Astrocyte (in vitro differentiated cells and primary cell): ENCODE measurements around the gene TBPL1. TPM values are rescaled to one million over a fixed set of nuclear protein-coding genes. Genes with fewer than 3 reads are reported as not detected.
"Not testable (repeated sequence)": the region's sequence is repeated elsewhere in the genome, so short reads cannot be mapped to it uniquely, and the experiment has no call there.

Source experiments
- DNase-seq: peaks from one replicate; pipeline ENCODE4 v3.0.0-alpha.2; 2010; ENCODE audit warnings: low read depth
- FAIRE-seq: peaks from 2 replicates; lab custom pipeline; 2011; peaks lifted over from hg19 to GRCh38; lab: Jason Lieb, UNC
- H2AFZ ChIP-seq: 2 replicates; pipeline ENCODE4 v1.6.0; 2012; ENCODE audit warnings: low read depth, low read length, inconsistent platforms
- H3K27ac ChIP-seq: 2 replicates; pipeline ENCODE4 v1.5.1; 2011; ENCODE audit warnings: low read depth, low read length, inconsistent platforms
- H3K27me3 ChIP-seq: 2 replicates; pipeline ENCODE4 v1.6.0; 2011; ENCODE audit warnings: low read length, inconsistent platforms; ENCODE audit not compliant: insufficient read depth
- H3K36me3 ChIP-seq: 2 replicates; pipeline ENCODE4 v1.5.1; 2011; ENCODE audit warnings: low read length, inconsistent platforms; ENCODE audit not compliant: insufficient read depth
- H3K4me1 ChIP-seq: 2 replicates; pipeline ENCODE4 v1.5.1; 2011; ENCODE audit warnings: low read length, inconsistent platforms; ENCODE audit not compliant: insufficient read depth
- H3K4me2 ChIP-seq: 2 replicates; pipeline ENCODE4 v1.6.0; 2012; ENCODE audit warnings: low read length, inconsistent platforms
- H3K4me3 ChIP-seq: 2 replicates; pipeline ENCODE4 v1.5.1; 2011; ENCODE audit warnings: low read depth, mild to moderate bottlenecking, low read length, inconsistent platforms; ENCODE audit not compliant: insufficient read depth
- H3K79me2 ChIP-seq: 2 replicates; pipeline ENCODE4 v1.6.0; 2012; ENCODE audit warnings: mild to moderate bottlenecking, low read length, inconsistent platforms; ENCODE audit not compliant: insufficient read depth
- H3K9ac ChIP-seq: 2 replicates; pipeline ENCODE4 v1.6.0; 2012; ENCODE audit warnings: mild to moderate bottlenecking, low read length, inconsistent platforms
- H3K9me3 ChIP-seq: 2 replicates; pipeline ENCODE4 v1.5.1; 2012; ENCODE audit warnings: low read depth, mild to moderate bottlenecking, low read length, inconsistent platforms; ENCODE audit not compliant: insufficient read depth
- H4K20me1 ChIP-seq: 2 replicates; pipeline ENCODE4 v1.6.0; 2012; ENCODE audit warnings: low read length, inconsistent platforms; ENCODE audit not compliant: insufficient read depth
- H3K27ac Mint-ChIP-seq: one replicate; pipeline ENCODE4 v1.8.0; 2021; ENCODE audit warnings: mild to moderate bottlenecking, mixed read lengths; ENCODE audit not compliant: unreplicated experiment
- H3K27me3 Mint-ChIP-seq: one replicate; pipeline ENCODE4 v1.8.0; 2021; ENCODE audit warnings: low read depth, mixed read lengths; ENCODE audit not compliant: unreplicated experiment
- H3K36me3 Mint-ChIP-seq: one replicate; pipeline ENCODE4 v1.8.0; 2021; ENCODE audit warnings: low read depth, mixed read lengths; ENCODE audit not compliant: unreplicated experiment
- H3K4me1 Mint-ChIP-seq: one replicate; pipeline ENCODE4 v1.8.0; 2021; ENCODE audit warnings: low read depth, mixed read lengths; ENCODE audit not compliant: unreplicated experiment
- H3K4me3 Mint-ChIP-seq: one replicate; pipeline ENCODE4 v1.8.0; 2021; ENCODE audit warnings: mild to moderate bottlenecking, moderate library complexity, mixed read lengths; ENCODE audit not compliant: unreplicated experiment
- H3K9me3 Mint-ChIP-seq: one replicate; pipeline ENCODE4 v1.8.0; 2021; ENCODE audit warnings: mild to moderate bottlenecking, mixed read lengths; ENCODE audit not compliant: unreplicated experiment
- CTCF ChIP-seq: IDR thresholded peaks from 2 replicates; pipeline ENCODE4 v1.5.1; 2011; ENCODE audit warnings: low read depth, mild to moderate bottlenecking, inconsistent platforms, low read length, moderate library complexity; ENCODE audit not compliant: insufficient read depth
- EZH2 ChIP-seq: IDR thresholded peaks from 2 replicates; pipeline ENCODE4 v1.6.1; 2012; ENCODE audit warnings: mild to moderate bottlenecking, low read length, inconsistent platforms; ENCODE audit not compliant: insufficient read depth
- total RNA-seq: library from RNA; stranded (reverse); gene quantifications from 2 replicates; pipeline ENCODE4 v1.2.1, GENCODE V29; 2021

TBPL1 gene
- total RNA-seq, 1 donor from 2014 or later, result 54.0 TPM

DNA sequence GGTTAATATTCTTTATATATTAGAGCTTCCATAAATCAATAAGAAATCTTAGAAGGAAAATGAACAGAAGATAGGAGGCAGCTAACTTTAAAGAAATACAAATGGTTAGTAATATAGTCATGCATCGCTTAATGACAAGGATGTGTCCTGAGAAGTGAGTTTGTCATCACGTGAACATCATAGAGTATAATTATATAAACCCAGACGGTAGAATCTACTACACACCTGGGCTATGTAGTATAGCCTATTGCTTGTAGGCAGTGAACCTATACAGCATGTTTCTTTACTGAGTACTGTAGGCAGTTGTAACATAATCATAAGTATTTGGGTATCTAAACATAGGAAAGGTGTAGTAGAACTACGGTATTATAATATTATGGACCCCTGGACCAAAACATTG, 14.3 kb downstream of the TBPL1 start:
- FAIRE-seq, result peak; percentile 34
- Histone ChIP-seq H3K27ac (peak overlapping the region; percentile 57), H3K9ac (peak overlapping the region; percentile 21), H4K20me1 (peaks cover 13% of the 10 kb centered on the region), H3K36me3 (no peaks in the 10 kb centered on the region), H2AFZ (no peak overlapping the region), H3K4me3 (no peak overlapping the region), H3K79me2 (peaks cover 86% of the 10 kb centered on the region), H3K4me1 (peaks cover 5% of the 10 kb centered on the region), H3K9me3 (no peaks in the 10 kb centered on the region), H3K4me2 (peak overlapping the region; percentile 31), H3K27me3 (no peaks in the 10 kb centered on the region)
- Mint-ChIP-seq H3K27me3 (no peaks in the 10 kb centered on the region), H3K9me3 (no peaks in the 10 kb centered on the region), H3K36me3 (peaks cover 4% of the 10 kb centered on the region), H3K4me3 (no peak overlapping the region), H3K4me1 (peaks cover 40% of the 10 kb centered on the region), H3K27ac (no peak overlapping the region)
- DNase-seq, result no peak
- no peak for TF ChIP-seq EZH2
- TF ChIP-seq CTCF, result no peak

- not testable (repeated sequence) for H3K4me3 Mint-ChIP-seq, H3K9me3 Mint-ChIP-seq, H3K27me3 Mint-ChIP-seq, H3K27me3 ChIP-seq, FAIRE-seq, H2AFZ ChIP-seq, H3K4me1 ChIP-seq, H3K36me3 Mint-ChIP-seq, H3K36me3 ChIP-seq, H3K9me3 ChIP-seq, H3K4me3 ChIP-seq
- H3K27ac ChIP-seq, result peak overlapping the region; percentile 57
- Mint-ChIP-seq H3K4me1 (peaks cover 38% of the 10 kb centered on the region), H3K27ac (peak overlapping the region; percentile 87)
- DNase-seq, result peak; percentile 67
- H4K20me1 ChIP-seq, result peaks cover 12% of the 10 kb centered on the region
- peaks cover 85% of the 10 kb centered on the region for H3K79me2 ChIP-seq
- peak overlapping the region; percentile 21 for H3K9ac ChIP-seq
- H3K4me2 ChIP-seq, result peak overlapping the region; percentile 31
Observed at GRCh38 chr6:133967835-133968234, 14.8 kb downstream of the TBPL1 start.

DNA sequence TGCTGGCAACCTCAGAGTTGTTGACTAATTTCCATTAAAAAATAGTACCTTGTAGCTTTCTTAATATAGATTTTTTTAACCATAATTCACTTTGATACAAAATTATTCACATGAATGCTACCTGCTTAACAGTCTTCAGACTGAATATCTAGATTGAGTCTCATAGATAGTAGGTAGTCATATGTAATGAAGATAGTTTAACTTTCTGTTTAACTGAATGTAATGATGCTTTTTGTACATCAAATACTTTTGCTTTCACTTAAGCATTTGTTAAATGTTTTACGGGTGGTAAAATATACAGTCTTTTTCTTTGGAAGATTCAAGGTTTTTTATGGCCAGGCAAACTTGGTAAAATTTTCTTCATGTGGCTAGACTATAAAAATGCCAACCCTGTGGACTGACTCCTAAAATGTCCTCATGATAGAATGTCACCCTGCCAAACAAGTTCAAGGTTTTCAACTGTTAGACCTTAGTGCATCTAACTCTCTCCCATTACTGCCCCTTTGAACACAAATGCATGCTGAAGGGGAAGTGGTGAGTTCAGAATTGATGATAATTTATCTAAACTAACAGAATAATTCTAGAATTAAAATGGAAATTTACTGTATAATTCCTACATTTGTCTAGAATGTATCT, 16.4 kb downstream of the TBPL1 start:
- no peaks in the 10 kb centered on the region for H3K27me3 ChIP-seq

More for the DNA sequence above, 16.4 kb downstream of the TBPL1 start:
- TF ChIP-seq CTCF (no peak), EZH2 (no peak)
- Mint-ChIP-seq H3K27me3 (no peaks in the 10 kb centered on the region), H3K36me3 (peaks cover 4% of the 10 kb centered on the region), H3K4me1 (peaks cover 42% of the 10 kb centered on the region), H3K27ac (no peak overlapping the region), H3K9me3 (no peaks in the 10 kb centered on the region), H3K4me3 (no peak overlapping the region)
- H3K4me3 ChIP-seq, result no peak overlapping the region
- no peak overlapping the region for H2AFZ ChIP-seq
- FAIRE-seq, result no peak
- no peak overlapping the region for H3K4me2 ChIP-seq
- H3K27ac ChIP-seq, result no peak overlapping the region
- H3K36me3 ChIP-seq, result no peaks in the 10 kb centered on the region
- no peak overlapping the region for H3K9ac ChIP-seq
- peaks cover 5% of the 10 kb centered on the region for H4K20me1 ChIP-seq
- DNase-seq, result no peak
- peaks cover 84% of the 10 kb centered on the region for H3K79me2 ChIP-seq
- H3K4me1 ChIP-seq, result peaks cover 5% of the 10 kb centered on the region
- H3K9me3 ChIP-seq, result no peaks in the 10 kb centered on the region
